Esophagus squamous epithelium (tissue), 4 donors: ENCODE results near the gene SIRPG.

Source experiments
- CTCF ChIP-seq, 6 experiments: fragments of 450-650 bp in 4 of 6; fragments of 200-600 bp in 2 of 6; sonication (generic) in 2 of 6; IDR thresholded peaks; one replicate each; pipeline ENCODE4 v1.5.1; 2016 to 2019; ENCODE audit warnings: antibody characterized with exemption in 6 of 6, mild to moderate bottlenecking in 4 of 6, moderate library complexity in 4 of 6
- POLR2A ChIP-seq, 4 donors: fragments of 450-650 bp; IDR thresholded peaks; one replicate each; pipeline ENCODE4 v1.6.1; 2017; ENCODE audit warnings: antibody characterized with exemption in 4 of 4, mild to moderate bottlenecking in 4 of 4, moderate library complexity in 3 of 4

GRCh38 chr20:1660246-1660645 is 2.7 kb upstream of the SIRPG start:
- no peak for TF ChIP-seq CTCF (IDR thresholded peaks at IDR 0.05)
- TF ChIP-seq POLR2A (IDR thresholded peaks at IDR 0.05) = no peak
